Uterus (tissue), 2 donors: Measurements from ENCODE around the gene SH3PXD2A.
A peak's percentile ranks its signal among the peaks of the same experiment; 100 is the strongest.

ENCODE experiments used
- CTCF ChIP-seq, 4 experiments: fragments of 200-600 bp in 2 of 4; fragments of 450-650 bp in 2 of 4; sonication (generic) in 2 of 4; IDR thresholded peaks; one replicate each; pipeline ENCODE4 v1.5.1; 2016 to 2019; ENCODE audit warnings: antibody characterized with exemption in 4 of 4, mild to moderate bottlenecking in 2 of 4, moderate library complexity in 1 of 4
- POLR2A ChIP-seq, 2 donors: fragments of 450-650 bp; IDR thresholded peaks; one replicate each; pipeline ENCODE4 v1.6.1; 2016; ENCODE audit warnings: antibody characterized with exemption in 2 of 2, mild to moderate bottlenecking in 1 of 2, moderate library complexity in 1 of 2

DNA sequence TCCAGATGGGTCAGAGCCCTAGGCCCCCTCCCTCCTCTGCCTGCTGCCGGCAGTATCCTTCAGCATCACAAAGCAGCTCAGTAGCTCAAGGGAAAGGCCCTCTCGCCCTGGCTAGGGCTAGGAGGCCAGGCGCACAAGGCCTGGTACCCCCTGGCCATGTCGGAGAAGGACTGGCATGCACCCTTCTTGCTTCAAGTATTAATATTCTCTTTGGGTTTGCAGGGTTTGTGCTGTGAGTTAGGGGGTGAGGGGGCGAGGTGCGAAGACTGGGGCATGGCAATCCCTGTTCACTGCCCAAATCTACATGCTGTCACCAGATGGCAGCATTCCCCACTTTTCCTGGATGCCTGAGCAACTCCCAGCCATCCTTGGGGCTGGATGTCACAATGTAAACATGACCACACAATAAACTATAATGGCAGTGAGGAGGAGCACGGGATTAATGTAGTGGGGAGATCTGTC is 256.7 kb downstream of the SH3PXD2A start:
- peak; percentile 61 to 83 (median 71) for TF ChIP-seq CTCF (IDR thresholded peaks at IDR 0.05)
- no peak for TF ChIP-seq POLR2A (IDR thresholded peaks at IDR 0.05)
